Measurements from ENCODE around the gene NAV2.
"Not testable (repeated sequence)": the region's sequence is repeated elsewhere in the genome, so short reads cannot be mapped to it uniquely, and the experiment has no call there.

The NAV2 gene

DNA sequence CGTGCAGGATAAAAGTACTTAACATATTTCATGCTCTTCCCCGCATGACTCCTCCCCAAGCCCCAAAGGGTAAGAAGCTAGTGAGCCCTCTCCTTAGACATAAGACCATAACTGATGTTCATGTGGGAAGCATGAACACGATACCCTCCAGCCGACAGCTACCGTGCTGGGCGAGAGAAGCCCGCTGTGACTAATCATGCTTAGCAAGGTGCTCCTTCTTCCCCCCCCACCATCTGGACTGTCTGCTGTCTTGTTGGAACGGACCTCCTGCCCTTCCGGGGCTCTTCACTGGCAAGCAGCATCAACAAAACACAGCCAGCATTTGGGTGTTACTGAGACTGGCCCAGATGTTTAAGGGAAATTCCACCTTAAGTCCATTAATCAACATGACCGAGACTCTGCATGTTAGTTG lies 247.0 kb downstream of the NAV2 start:
- DNase-seq, result no peak
- Histone ChIP-seq H3K4me3 (ENCODE audit: low read depth, low read length) (no peak overlapping the region), H3K27me3 (replicated peaks) (no peaks in the 10 kb centered on the region), H3K36me3 (replicated peaks) (no peaks in the 10 kb centered on the region), H3K27ac (no peak overlapping the region)
- in situ Hi-C loops (cut with HindIII; ENCODE audit: low pct_ligation_motif_present, low sequenced_read_pairs), result no loop called here
- TF ChIP-seq, protein P1, sequence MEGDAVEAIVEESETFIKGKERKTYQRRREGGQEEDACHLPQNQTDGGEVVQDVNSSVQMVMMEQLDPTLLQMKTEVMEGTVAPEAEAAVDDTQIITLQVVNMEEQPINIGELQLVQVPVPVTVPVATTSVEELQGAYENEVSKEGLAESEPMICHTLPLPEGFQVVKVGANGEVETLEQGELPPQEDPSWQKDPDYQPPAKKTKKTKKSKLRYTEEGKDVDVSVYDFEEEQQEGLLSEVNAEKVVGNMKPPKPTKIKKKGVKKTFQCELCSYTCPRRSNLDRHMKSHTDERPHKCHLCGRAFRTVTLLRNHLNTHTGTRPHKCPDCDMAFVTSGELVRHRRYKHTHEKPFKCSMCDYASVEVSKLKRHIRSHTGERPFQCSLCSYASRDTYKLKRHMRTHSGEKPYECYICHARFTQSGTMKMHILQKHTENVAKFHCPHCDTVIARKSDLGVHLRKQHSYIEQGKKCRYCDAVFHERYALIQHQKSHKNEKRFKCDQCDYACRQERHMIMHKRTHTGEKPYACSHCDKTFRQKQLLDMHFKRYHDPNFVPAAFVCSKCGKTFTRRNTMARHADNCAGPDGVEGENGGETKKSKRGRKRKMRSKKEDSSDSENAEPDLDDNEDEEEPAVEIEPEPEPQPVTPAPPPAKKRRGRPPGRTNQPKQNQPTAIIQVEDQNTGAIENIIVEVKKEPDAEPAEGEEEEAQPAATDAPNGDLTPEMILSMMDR (IDR thresholded peaks at IDR 0.05; ENCODE audit: low read depth, low read length, missing control alignments), result no peak

DNA sequence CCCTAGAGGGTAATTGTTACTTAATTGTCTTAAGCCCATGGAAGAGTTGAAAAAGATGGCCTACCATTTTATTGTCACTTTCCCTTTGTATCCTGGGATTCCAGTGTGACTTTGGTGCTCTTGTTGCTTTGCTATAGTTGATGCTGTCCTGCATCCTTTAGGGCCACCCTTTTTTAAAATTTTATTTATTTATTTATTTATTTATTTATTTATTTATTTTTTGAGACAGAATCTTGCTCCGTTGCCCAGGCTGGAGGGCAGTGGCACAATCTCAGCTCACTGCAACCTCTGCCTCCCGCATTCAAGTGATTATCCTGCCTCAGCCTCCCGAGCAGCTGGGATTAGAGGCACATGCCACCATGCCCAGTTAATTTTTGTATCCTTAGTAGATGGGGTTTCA lies 247.8 kb downstream of the NAV2 start:
- H3K27ac ChIP-seq; H3K4me3 ChIP-seq (ENCODE audit: low read depth, low read length); H3K27me3 ChIP-seq (replicated peaks); in situ Hi-C loops (cut with HindIII; ENCODE audit: low pct_ligation_motif_present, low sequenced_read_pairs); DNase-seq; H3K36me3 ChIP-seq (replicated peaks): not testable (repeated sequence)

DNA sequence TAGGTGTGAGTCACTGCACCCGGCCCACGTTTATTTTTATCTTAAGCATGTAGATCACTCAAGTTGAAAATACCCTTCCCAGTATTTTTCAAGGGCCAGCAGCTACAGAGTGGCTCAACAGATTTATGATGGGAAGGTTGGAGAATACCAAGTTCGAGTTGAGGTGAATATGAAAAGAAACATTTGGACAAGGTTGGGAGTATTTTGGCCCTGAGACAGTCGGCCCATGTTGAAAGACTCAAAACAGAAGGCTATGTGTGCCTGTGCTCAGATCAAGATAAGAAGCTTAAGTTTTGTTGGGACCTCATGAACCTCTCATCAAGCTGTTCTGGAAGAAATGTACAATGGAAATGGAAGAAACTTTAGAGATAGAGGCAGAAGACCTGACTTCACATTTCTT lies 248.6 kb downstream of the NAV2 start:
- TF ChIP-seq, protein P1 (IDR thresholded peaks at IDR 0.05; ENCODE audit: low read depth, low read length, missing control alignments), result no peak
- in situ Hi-C loops (cut with HindIII; ENCODE audit: low pct_ligation_motif_present, low sequenced_read_pairs), result no loop called here
- Histone ChIP-seq H3K36me3 (replicated peaks) (no peaks in the 10 kb centered on the region), H3K27ac (no peak overlapping the region), H3K27me3 (replicated peaks) (no peaks in the 10 kb centered on the region), H3K4me3 (ENCODE audit: low read depth, low read length) (no peak overlapping the region)
- DNase-seq, result no peak

DNA sequence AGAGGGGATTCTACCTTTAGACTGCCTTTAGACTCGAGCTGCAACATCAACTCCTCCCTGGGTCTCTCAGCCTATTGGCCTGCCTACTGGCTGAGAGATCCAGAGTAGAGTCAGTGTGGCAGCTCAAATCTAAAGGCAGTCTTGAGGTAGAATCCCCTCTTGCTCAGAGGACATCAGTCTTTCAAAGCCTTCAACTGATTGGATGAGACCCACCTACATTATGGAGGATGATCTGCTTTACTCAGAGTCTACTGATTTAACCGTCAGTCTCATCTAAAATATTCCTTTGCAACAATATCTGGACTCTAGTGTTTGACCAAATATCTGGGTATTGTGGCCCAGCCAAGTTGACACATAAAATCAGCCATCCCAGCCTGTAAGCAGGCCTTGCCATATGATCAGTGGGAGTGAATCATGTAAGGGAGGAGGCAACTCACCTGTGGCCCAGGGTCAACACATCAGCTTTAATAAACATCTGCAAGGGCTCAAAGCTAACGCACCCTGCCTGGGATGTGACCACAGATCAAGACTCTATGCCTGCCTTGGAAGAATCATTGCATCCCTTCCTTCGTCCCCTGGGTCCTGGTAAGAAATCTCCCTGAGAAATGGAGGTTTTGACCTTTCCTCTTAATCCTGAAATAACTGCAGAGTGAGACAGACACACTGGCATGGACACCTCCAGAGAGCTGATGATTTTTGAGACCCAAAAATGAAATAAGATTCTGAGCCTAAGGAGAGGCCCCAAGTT lies 249.6 kb downstream of the NAV2 start:
- TF ChIP-seq, protein P1 (IDR thresholded peaks at IDR 0.05; ENCODE audit: low read depth, low read length, missing control alignments), result no peak
- Histone ChIP-seq H3K4me3 (ENCODE audit: low read depth, low read length) (no peak overlapping the region), H3K27ac (peak overlapping the region; percentile 63), H3K36me3 (replicated peaks) (no peaks in the 10 kb centered on the region), H3K27me3 (replicated peaks) (no peaks in the 10 kb centered on the region)
- no peak for DNase-seq
- in situ Hi-C loops (cut with HindIII; ENCODE audit: low pct_ligation_motif_present, low sequenced_read_pairs), result no loop called here

DNA sequence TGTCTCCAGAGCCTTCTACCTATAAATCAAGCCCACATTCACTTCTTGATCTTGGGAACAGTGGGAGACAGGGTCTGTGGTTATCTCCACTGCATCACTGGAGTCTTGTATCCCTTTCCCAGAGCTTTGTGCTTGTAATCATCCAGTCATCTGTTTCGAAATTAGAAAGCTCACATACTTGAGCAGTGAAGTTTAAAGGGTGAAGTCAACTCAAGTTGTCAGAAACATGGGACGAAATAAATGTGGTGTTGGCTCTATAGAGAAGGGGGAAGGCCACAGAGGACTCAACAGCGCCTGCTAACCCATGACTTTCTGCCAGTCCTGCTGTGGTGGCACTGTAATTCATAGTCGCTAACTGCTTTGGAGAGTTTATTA lies 250.2 kb downstream of the NAV2 start:
- Histone ChIP-seq H3K27me3 (replicated peaks) (no peaks in the 10 kb centered on the region), H3K4me3 (ENCODE audit: low read depth, low read length) (no peak overlapping the region), H3K36me3 (replicated peaks) (no peaks in the 10 kb centered on the region), H3K27ac (peak overlapping the region; percentile 63)
- DNase-seq, result peak; percentile 77
- in situ Hi-C loops (cut with HindIII; ENCODE audit: low pct_ligation_motif_present, low sequenced_read_pairs), result no loop called here
- TF ChIP-seq, protein P1 (IDR thresholded peaks at IDR 0.05; ENCODE audit: low read depth, low read length, missing control alignments), result no peak

DNA sequence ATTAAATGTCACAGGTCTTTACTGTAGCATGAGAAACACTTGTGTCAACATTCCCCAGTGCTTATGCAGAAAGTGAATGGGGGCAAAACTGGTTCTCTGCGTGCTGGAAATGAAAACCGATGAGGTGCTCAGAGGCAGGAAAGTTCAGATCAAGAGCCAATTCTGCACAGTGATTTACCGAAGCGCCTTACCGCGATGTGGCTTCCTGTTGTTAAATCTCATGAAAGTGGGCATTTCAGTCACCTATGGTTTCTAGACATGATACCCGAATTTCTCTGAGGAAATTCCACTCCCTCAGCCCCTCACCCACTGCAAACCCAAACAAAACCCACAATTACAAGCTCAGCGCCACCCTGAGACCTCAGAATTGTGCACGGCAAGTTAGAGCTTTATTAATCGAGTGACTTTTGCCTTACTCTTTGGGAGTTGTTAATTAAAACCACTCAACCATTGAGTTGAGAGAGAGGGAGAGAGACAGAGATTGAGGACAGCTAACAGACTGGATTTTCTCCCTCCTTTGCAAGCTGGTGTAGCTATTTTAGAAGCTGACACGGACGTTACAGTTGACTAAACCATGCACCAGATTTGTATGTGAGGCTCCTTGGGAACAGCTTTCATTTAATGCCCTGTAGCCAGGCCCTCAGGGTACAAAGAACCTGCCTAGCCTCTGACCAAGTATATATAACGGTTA lies 251.2 kb downstream of the NAV2 start:
- Histone ChIP-seq H3K36me3 (replicated peaks) (no peaks in the 10 kb centered on the region), H3K27ac (no peak overlapping the region)

More for the DNA sequence above, 251.2 kb downstream of the NAV2 start:
- no peaks in the 10 kb centered on the region for H3K27me3 ChIP-seq (replicated peaks)
- H3K4me3 ChIP-seq (ENCODE audit: low read depth, low read length), result no peak overlapping the region
- TF ChIP-seq, protein P1 (IDR thresholded peaks at IDR 0.05; ENCODE audit: low read depth, low read length, missing control alignments), result no peak
- in situ Hi-C loops (cut with HindIII; ENCODE audit: low pct_ligation_motif_present, low sequenced_read_pairs), result no loop called here
- no peak for DNase-seq
